PC-3 (cell line): ENCODE data around the gene MTA1. TPM values are rescaled to one million over a fixed set of nuclear protein-coding genes. Genes with fewer than 3 reads are reported as not detected.
A peak's percentile ranks its signal among the peaks of the same experiment; 100 is the strongest.

Source experiments
- ATAC-seq: fragments of 200-7000 bp; cut with Tn5 transposase; 2 replicates; pipeline ENCODE4 v1.9.1; 2020; ENCODE audit warnings: mild to moderate bottlenecking, moderate library complexity
- BruUV-seq: library from RNA; stranded (reverse); fragments of 400-500 nt; replicated peaks from 2 replicates; lab custom pipeline; 2021; lab: Mats Ljungman, UMichigan
- CTCF ChIA-PET: fragments of 300-600 bp; sonication (Branson Sonifier 250); formaldehyde crosslinking; loops from one replicate; lab custom pipeline; 2022; ENCODE audit warnings: antibody characterized with exemption; lab: Charles Lee
- POLR2A ChIA-PET: fragments of 300-600 bp; sonication (Branson Sonifier 250); formaldehyde crosslinking; loops from one replicate; lab custom pipeline; 2022; ENCODE audit warnings: antibody characterized with exemption; ENCODE audit not compliant: unreplicated experiment; lab: Charles Lee
- DNase-seq: peaks from one replicate; pipeline ENCODE4 v3.0.0-alpha.2; 2015
- H2AFZ ChIP-seq: fragments of 300-600 bp; sonication (generic); 2 replicates; pipeline ENCODE4 v1.6.0; 2016; ENCODE audit warnings: antibody characterized with exemption, low read length
- H3F3A ChIP-seq: fragments of 300-600 bp; sonication (generic); one replicate; pipeline ENCODE4 v1.6.0; 2017; ENCODE audit warnings: antibody characterized with exemption, low read length, control low read depth, mild to moderate bottlenecking; ENCODE audit not compliant: unreplicated experiment
- H3K27ac ChIP-seq: fragments of 300-600 bp; sonication (generic); 2 replicates; pipeline ENCODE4 v1.5.1; 2016; ENCODE audit warnings: mild to moderate bottlenecking, low read length
- H3K27me3 ChIP-seq: fragments of 300-600 bp; sonication (generic); 2 replicates; pipeline ENCODE4 v1.6.1; 2016; ENCODE audit warnings: low read length, mixed read lengths
- H3K36me3 ChIP-seq: fragments of 300-600 bp; sonication (generic); 2 replicates; pipeline ENCODE4 v1.6.1; 2016; ENCODE audit warnings: low read depth, mixed run types, low read length, mixed read lengths
- H3K4me1 ChIP-seq: fragments of 300-600 bp; sonication (generic); 2 replicates; pipeline ENCODE4 v1.5.1; 2016; ENCODE audit warnings: low read length; ENCODE audit not compliant: insufficient read depth
- H3K4me2 ChIP-seq: fragments of 300-600 bp; sonication (generic); 2 replicates; pipeline ENCODE4 v1.6.0; 2016; ENCODE audit warnings: low read length
- H3K4me3 ChIP-seq: fragments of 300-600 bp; sonication (generic); 2 replicates; pipeline ENCODE4 v1.5.1; 2016; ENCODE audit warnings: mild to moderate bottlenecking, low read length, mixed read lengths
- H3K79me2 ChIP-seq: fragments of 300-600 bp; sonication (generic); 2 replicates; pipeline ENCODE4 v1.6.1; 2017; ENCODE audit warnings: low read length, mixed read lengths
- H3K9ac ChIP-seq: fragments of 300-600 bp; sonication (generic); 2 replicates; pipeline ENCODE4 v1.6.0; 2016; ENCODE audit warnings: mild to moderate bottlenecking, low read length
- H3K9me2 ChIP-seq: fragments of 300-600 bp; sonication (generic); replicated peaks from 2 replicates; pipeline ENCODE4 v1.6.1; 2016; ENCODE audit warnings: mixed run types, low read length, mixed read lengths
- H3K9me3 ChIP-seq: fragments of 300-600 bp; sonication (generic); 2 replicates; pipeline ENCODE4 v1.6.1; 2016; ENCODE audit warnings: low read length, mixed read lengths
- H4K20me1 ChIP-seq: fragments of 300-600 bp; sonication (generic); 2 replicates; pipeline ENCODE4 v1.6.1; 2016; ENCODE audit warnings: low read length, mixed read lengths
- EZH2 ChIP-seq: fragments of 300-600 bp; sonication (generic); IDR thresholded peaks from one replicate; pipeline ENCODE4 v1.6.1; 2017; ENCODE audit warnings: antibody characterized with exemption, mild to moderate bottlenecking, low read length; ENCODE audit not compliant: unreplicated experiment
- EZH2phosphoT487 ChIP-seq: fragments of 300-600 bp; sonication (generic); IDR thresholded peaks from 2 replicates; pipeline ENCODE4 v1.6.1; 2018; ENCODE audit warnings: mild to moderate bottlenecking, antibody characterized with exemption, low read length, borderline replicate concordance
- intact Hi-C: fragments of 100-400 bp; cut with micrococcal nuclease; formaldehyde crosslinking; loops from 2 replicates; pipeline ENCODE4 v1.9.0; 2023
- total RNA-seq: library from RNA; depleted of rRNA; stranded (reverse); fragments of >200 nt; gene quantifications from 2 replicates; pipeline ENCODE4 v1.2.3, GENCODE V29; 2014
- TF ChIP-seq, protein P1 (sequence below): fragments of 300-600 bp; sonication (generic); conservative IDR thresholded peaks from 2 replicates; pipeline ENCODE4 v1.5.1; 2017; ENCODE audit warnings: antibody characterized with exemption, low read depth, mild to moderate bottlenecking, low read length

The MTA1 gene
- total RNA-seq, 1 experiment from 2014 or later: 82.3 TPM

DNA sequence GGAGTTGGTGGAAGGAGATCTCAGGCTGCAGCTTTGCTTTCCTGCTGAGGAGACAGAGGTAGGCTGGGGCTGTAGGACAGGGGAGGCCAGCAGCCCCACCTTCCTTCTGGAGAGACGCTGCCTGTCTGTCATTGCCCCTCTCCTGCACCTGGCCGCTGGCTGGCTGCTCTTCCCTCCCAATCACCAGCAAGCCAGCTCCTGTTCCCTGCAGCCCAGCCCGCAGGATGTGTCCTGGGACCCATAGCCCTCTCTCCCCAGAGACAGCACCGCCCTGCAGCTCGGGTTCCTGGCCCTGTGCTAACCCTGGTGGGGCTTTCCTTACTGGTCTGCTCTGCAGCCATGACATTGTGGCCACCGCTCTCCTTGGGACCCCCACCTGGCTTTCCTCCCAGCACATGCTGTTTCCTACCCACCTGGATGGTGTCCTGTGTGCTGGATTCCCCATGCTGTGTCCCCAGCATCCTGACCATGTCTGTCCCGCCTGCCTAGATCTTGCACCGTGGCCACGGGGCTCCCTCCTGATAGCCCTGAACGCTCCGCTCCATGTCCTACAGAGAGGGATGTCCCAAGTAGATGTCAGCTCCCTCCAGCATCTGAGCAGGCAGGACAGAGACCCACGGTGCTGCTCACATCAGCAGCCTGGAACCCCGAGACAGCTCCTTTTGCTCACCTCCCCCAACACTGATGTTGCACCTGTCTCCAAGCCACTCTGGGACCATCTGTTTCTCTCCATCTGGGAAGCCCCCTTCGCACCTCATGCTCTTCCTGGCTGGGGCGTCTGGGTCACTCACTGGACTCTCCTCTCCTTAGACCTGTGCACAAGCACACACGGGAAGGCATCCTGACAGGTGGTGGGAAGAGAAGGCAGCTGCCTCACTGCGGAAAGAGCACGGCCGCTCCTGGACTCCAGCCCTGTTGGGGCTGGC, 1.1 kb upstream of the MTA1 start:
- Histone ChIP-seq H3K27ac (no peak overlapping the region), H3F3A (no peaks in the 10 kb centered on the region), H3K9me3 (no peaks in the 10 kb centered on the region), H3K4me1 (peaks cover 17% of the 10 kb centered on the region), H3K4me3 (peak overlapping the region; percentile 79), H3K79me2 (peaks cover 39% of the 10 kb centered on the region), H3K9ac (no peak overlapping the region), H3K36me3 (no peaks in the 10 kb centered on the region), H2AFZ (no peak overlapping the region), H3K4me2 (peak overlapping the region; percentile 94), H3K9me2 (no peaks in the 10 kb centered on the region), H3K27me3 (no peaks in the 10 kb centered on the region), H4K20me1 (no peaks in the 10 kb centered on the region)
- ChIA-PET POLR2A (no interaction called here), CTCF (interaction anchor here (0.6 kb wide), 1 partner anchor 12 kb away, joined by 5 read pairs; no protein-coding TSS in a partner anchor)
- ATAC-seq (no peak), DNase-seq (no peak)
- TSS peak; percentile 42 for BruUV-seq
- intact Hi-C loops: no loop called here
- TF ChIP-seq EZH2 (no peak), EZH2phosphoT487 (no peak)
- TF ChIP-seq, protein P1, sequence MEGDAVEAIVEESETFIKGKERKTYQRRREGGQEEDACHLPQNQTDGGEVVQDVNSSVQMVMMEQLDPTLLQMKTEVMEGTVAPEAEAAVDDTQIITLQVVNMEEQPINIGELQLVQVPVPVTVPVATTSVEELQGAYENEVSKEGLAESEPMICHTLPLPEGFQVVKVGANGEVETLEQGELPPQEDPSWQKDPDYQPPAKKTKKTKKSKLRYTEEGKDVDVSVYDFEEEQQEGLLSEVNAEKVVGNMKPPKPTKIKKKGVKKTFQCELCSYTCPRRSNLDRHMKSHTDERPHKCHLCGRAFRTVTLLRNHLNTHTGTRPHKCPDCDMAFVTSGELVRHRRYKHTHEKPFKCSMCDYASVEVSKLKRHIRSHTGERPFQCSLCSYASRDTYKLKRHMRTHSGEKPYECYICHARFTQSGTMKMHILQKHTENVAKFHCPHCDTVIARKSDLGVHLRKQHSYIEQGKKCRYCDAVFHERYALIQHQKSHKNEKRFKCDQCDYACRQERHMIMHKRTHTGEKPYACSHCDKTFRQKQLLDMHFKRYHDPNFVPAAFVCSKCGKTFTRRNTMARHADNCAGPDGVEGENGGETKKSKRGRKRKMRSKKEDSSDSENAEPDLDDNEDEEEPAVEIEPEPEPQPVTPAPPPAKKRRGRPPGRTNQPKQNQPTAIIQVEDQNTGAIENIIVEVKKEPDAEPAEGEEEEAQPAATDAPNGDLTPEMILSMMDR: no peak

DNA sequence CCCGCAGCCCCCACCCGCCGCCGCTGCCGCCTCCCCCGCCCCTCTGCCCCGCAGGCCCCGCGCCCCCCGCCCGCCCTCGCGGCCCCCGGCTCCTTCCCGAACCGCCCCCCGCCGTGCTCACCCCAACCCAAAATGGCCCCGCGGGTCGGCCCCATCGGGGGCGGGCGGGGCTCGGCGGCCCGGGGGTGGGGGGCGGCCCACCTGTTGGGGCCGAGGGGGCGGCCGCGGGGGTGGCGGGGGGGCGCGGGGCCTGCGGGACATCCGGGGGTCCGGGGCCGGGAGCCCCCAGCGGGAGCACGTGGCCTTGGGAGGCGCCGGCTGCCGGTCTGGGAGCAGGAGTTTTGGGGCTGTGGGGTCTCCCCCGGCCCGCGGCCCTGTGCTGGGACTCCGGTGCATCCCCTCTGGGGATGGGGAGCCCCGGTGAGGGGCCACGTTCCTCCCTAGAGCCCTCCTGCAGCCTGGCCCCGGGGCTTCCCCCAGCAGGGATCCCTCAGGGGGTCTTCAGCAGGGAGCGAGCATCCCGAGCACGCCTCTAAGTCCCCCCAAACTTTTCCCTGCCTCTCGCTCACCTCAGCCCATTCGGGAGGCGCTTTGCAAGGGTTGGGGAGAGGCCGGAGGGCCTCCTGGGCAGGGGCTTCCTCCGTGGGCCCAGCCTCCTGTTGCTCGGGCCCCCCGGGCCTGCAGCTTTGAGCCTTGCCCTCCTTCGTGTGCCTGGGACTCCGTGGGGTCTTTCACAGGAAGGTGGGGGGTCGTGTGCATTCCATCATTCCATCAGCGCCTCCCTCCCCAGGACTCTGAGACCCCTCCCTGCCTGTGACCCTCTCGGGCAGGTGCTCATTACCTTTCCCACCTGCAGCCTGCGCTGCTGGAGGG, 710 bp downstream of the MTA1 start:
- Histone ChIP-seq H3K9me2 (no peaks in the 10 kb centered on the region), H3K4me1 (peaks cover 17% of the 10 kb centered on the region), H3K4me3 (peak overlapping the region; percentile 83), H3K9me3 (no peaks in the 10 kb centered on the region), H3K79me2 (peaks cover 57% of the 10 kb centered on the region), H3K36me3 (no peaks in the 10 kb centered on the region), H3K9ac (peak overlapping the region; percentile 85), H2AFZ (no peak overlapping the region), H3K27ac (no peak overlapping the region; the same call in 1 of the 2 replicates), H4K20me1 (0 out of 2 replicates have a peak, but pooled peaks cover 3% of the 10 kb centered on the region), H3F3A (no peaks in the 10 kb centered on the region), H3K4me2 (peak overlapping the region; percentile 98), H3K27me3 (no peaks in the 10 kb centered on the region)
- intact Hi-C loops: no loop called here
- POLR2A ChIA-PET: no interaction called here
- DNase-seq (no peak), ATAC-seq (peak; percentile 6)
- CTCF ChIA-PET: no interaction called here
- BruUV-seq: no TSS peak
- TF ChIP-seq EZH2: no peak
- TF ChIP-seq EZH2phosphoT487: no peak
- TF ChIP-seq, protein P1: no peak
